Activated CD4-positive, alpha-beta T cell treated with anti-CD3 and anti-CD28 coated beads for 36 hours (primary cell): ENCODE measurements around the gene GLTP. TPM values are rescaled to one million over a fixed set of nuclear protein-coding genes. Genes with fewer than 3 reads are reported as not detected.

ENCODE experiments used
- ATAC-seq: fragments of 200-7000 bp; cut with Tn5 transposase; one replicate; pipeline ENCODE4 v1.10.0; 2021; ENCODE audit warnings: mild to moderate bottlenecking, moderate library complexity
- CTCF ChIA-PET: fragments of 350-600 bp; sonication (Branson Sonifier 250); formaldehyde crosslinking; loops from one replicate; lab custom pipeline; 2021; ENCODE audit warnings: antibody characterized with exemption; lab: Charles Lee
- POLR2A ChIA-PET: fragments of 350-600 bp; sonication (Branson Sonifier 250); formaldehyde crosslinking; loops from one replicate; lab custom pipeline; 2021; ENCODE audit warnings: antibody characterized with exemption, inconsistent platforms; lab: Charles Lee
- DNase-seq: peaks from one replicate; pipeline ENCODE4 v3.0.0-alpha.2; 2020
- H3K27ac Mint-ChIP-seq: one replicate; pipeline ENCODE4 v1.8.0; 2021; ENCODE audit warnings: mixed read lengths
- H3K27me3 Mint-ChIP-seq: one replicate; pipeline ENCODE4 v1.8.0; 2021; ENCODE audit warnings: mixed read lengths
- H3K36me3 Mint-ChIP-seq: one replicate; pipeline ENCODE4 v1.8.0; 2021; ENCODE audit warnings: low read depth, mixed read lengths
- H3K4me1 Mint-ChIP-seq: one replicate; pipeline ENCODE4 v1.8.0; 2021; ENCODE audit warnings: mixed read lengths
- H3K4me3 Mint-ChIP-seq: one replicate; pipeline ENCODE4 v1.8.0; 2021; ENCODE audit warnings: mild to moderate bottlenecking, moderate library complexity, mixed read lengths
- H3K9me3 Mint-ChIP-seq: one replicate; pipeline ENCODE4 v1.8.0; 2021; ENCODE audit warnings: low read depth, mixed read lengths
- intact Hi-C, 2 experiments: fragments of 100-400 bp; cut with DNase I in 1 of 2; cut with micrococcal nuclease in 1 of 2; formaldehyde crosslinking; loops; one replicate each; pipeline versions ENCODE4 v1.14.2 to v1.15.1; 2022 to 2024; cut with DNase I, micrococcal nuclease
- microRNA-seq: library from miRNA; unstranded; fragments of <30 nt; microRNA quantifications from one replicate; pipeline ENCODE4 v1.2.0, GENCODE V29; 2021; ENCODE audit warnings: borderline replicate concordance
- total RNA-seq, 2 experiments: library from RNA; stranded (reverse); gene quantifications; one replicate each; pipeline ENCODE4 v1.2.3, GENCODE V29; 2021

Gene GLTP
- total RNA-seq, 2 experiments from 2014 or later = 24.2 to 26.9 TPM

GRCh38 chr12:109810954-109811623 is 69.3 kb downstream of the GLTP start:
- Mint-ChIP-seq H3K27me3 (no peaks in the 10 kb centered on the region), H3K27ac (no peak overlapping the region), H3K4me1 (no peaks in the 10 kb centered on the region), H3K36me3 (no peaks in the 10 kb centered on the region), H3K4me3 (no peak overlapping the region), H3K9me3 (no peaks in the 10 kb centered on the region)
- DNase-seq = no peak
- intact Hi-C loops = no loop called here
- ChIA-PET POLR2A (no interaction called here), CTCF (no interaction called here)
- no peak for ATAC-seq

- ChIA-PET POLR2A (no interaction called here), CTCF (interaction anchor here (0.5 kb wide), 1 partner anchor 119 kb away, joined by 5 read pairs; no protein-coding TSS in a partner anchor)
- Mint-ChIP-seq H3K27ac (no peak overlapping the region), H3K4me3 (no peak overlapping the region), H3K9me3 (no peaks in the 10 kb centered on the region), H3K4me1 (no peaks in the 10 kb centered on the region), H3K27me3 (no peaks in the 10 kb centered on the region), H3K36me3 (no peaks in the 10 kb centered on the region)
- no peak for DNase-seq
- intact Hi-C loops = no loop called here
- ATAC-seq = no peak
Measured at GRCh38 chr12:109808876-109809646, 71.3 kb downstream of the GLTP start.

- H3K36me3 Mint-ChIP-seq = no peaks in the 10 kb centered on the region
- no peak overlapping the region for H3K27ac Mint-ChIP-seq
- H3K4me3 Mint-ChIP-seq = no peak overlapping the region
- CTCF ChIA-PET = interaction anchor here (0.5 to 1.0 kb wide), 3 partner anchors 37 to 125 kb away, joined by 4 to 9 read pairs (median 4); no protein-coding TSS in a partner anchor
- intact Hi-C loops = no loop called here
- H3K27me3 Mint-ChIP-seq = no peaks in the 10 kb centered on the region
- H3K4me1 Mint-ChIP-seq = no peaks in the 10 kb centered on the region
- no peak for ATAC-seq
- POLR2A ChIA-PET = no interaction called here
- DNase-seq = no peak
- no peaks in the 10 kb centered on the region for H3K9me3 Mint-ChIP-seq
Measured at GRCh38 chr12:109807954-109808643, 72.2 kb downstream of the GLTP start.

GRCh38 chr12:109804820-109805761 is 75.2 kb downstream of the GLTP start:
- ATAC-seq (peak; percentile 81), DNase-seq (peak; percentile 80)
- Mint-ChIP-seq H3K27ac (no peak overlapping the region), H3K9me3 (no peaks in the 10 kb centered on the region), H3K4me1 (no peaks in the 10 kb centered on the region), H3K4me3 (no peak overlapping the region), H3K27me3 (no peaks in the 10 kb centered on the region), H3K36me3 (no peaks in the 10 kb centered on the region)
- intact Hi-C loops = loop anchor here (1.0 kb wide), 4 partner anchors 40 to 295 kb away; partner anchors contain the start of gene GLTP (in 2 of the 2)
- CTCF ChIA-PET = interaction anchor here (0.6 to 4.5 kb wide), 16 partner anchors 9 to 1016 kb away, joined by 3 to 58 read pairs (median 4); no protein-coding TSS in a partner anchor
- POLR2A ChIA-PET = interaction anchor here (0.6 kb wide), 1 partner anchor 96 kb away, joined by 3 read pairs; no protein-coding TSS in a partner anchor

GRCh38 chr12:109803678-109804077 is 76.7 kb downstream of the GLTP start:
- Mint-ChIP-seq H3K9me3 (no peaks in the 10 kb centered on the region), H3K27ac (no peak overlapping the region), H3K4me3 (no peak overlapping the region), H3K36me3 (no peaks in the 10 kb centered on the region), H3K27me3 (no peaks in the 10 kb centered on the region), H3K4me1 (no peaks in the 10 kb centered on the region)
- CTCF ChIA-PET = interaction anchor here (0.6 to 4.5 kb wide), 10 partner anchors 16 to 284 kb away, joined by 3 to 58 read pairs (median 4); no protein-coding TSS in a partner anchor
- no peak for ATAC-seq
- POLR2A ChIA-PET = no interaction called here
- DNase-seq = no peak
- intact Hi-C loops = no loop called here

GRCh38 chr12:109802828-109803227 is 77.5 kb downstream of the GLTP start:
- H3K9me3 Mint-ChIP-seq = no peaks in the 10 kb centered on the region
- DNase-seq (no peak), ATAC-seq (no peak)
- no peaks in the 10 kb centered on the region for H3K4me1 Mint-ChIP-seq
- H3K27ac Mint-ChIP-seq = no peak overlapping the region
- CTCF ChIA-PET = interaction anchor here (4.5 kb wide), 1 partner anchor 43 kb away, joined by 58 read pairs; no protein-coding TSS in a partner anchor
- no peaks in the 10 kb centered on the region for H3K27me3 Mint-ChIP-seq
- H3K36me3 Mint-ChIP-seq = no peaks in the 10 kb centered on the region
- POLR2A ChIA-PET = no interaction called here
- H3K4me3 Mint-ChIP-seq = no peak overlapping the region
- intact Hi-C loops = no loop called here

Small RNA genes lying within 50 kb of the gene (microRNA-seq; reads per million reads assigned to microRNA genes)
- gene MIR4497 = not detected

Other genes starting within 250 kb of the GLTP start
- gene FAM222A, start 166.7 kb downstream of the GLTP start, total RNA-seq = under 1 TPM; 0.39 to 0.53 TPM
- gene TRPV4, start 47.1 kb downstream of the GLTP start, total RNA-seq = not detected
- 10 to 100 TPM; 15.1 to 16.1 TPM for gene TCHP, start 19.7 kb upstream of the GLTP start, total RNA-seq
- 10 to 100 TPM; 50.2 to 58.2 TPM for gene GIT2, start 115.8 kb upstream of the GLTP start, total RNA-seq
- gene ANKRD13A, start 118.9 kb upstream of the GLTP start, total RNA-seq = 10 to 100 TPM; 38.2 to 39.8 TPM
- gene C12orf76, start 168.0 kb upstream of the GLTP start, total RNA-seq = 10 to 100 TPM; 10.2 to 10.5 TPM
- 1 to 10 TPM; 3.5 TPM for gene IFT81, start 243.8 kb upstream of the GLTP start, total RNA-seq